ENCODE data around the gene FOXI1.
"Not testable (repeated sequence)": the region's sequence is repeated elsewhere in the genome, so short reads cannot be mapped to it uniquely, and the experiment has no call there.

The FOXI1 gene

GRCh38 chr5:170092455-170093101, 13.1 kb upstream of the FOXI1 start:
- DNase-seq (ENCODE audit: low spot score) (no peak), FAIRE-seq (no peak)

GRCh38 chr5:170094329-170094728, 11.4 kb upstream of the FOXI1 start:
- not testable (repeated sequence) for FAIRE-seq; DNase-seq (ENCODE audit: low spot score)

GRCh38 chr5:170095646-170096045, 10.1 kb upstream of the FOXI1 start:
- no peak for FAIRE-seq
- no peak for DNase-seq (ENCODE audit: low spot score)

DNA sequence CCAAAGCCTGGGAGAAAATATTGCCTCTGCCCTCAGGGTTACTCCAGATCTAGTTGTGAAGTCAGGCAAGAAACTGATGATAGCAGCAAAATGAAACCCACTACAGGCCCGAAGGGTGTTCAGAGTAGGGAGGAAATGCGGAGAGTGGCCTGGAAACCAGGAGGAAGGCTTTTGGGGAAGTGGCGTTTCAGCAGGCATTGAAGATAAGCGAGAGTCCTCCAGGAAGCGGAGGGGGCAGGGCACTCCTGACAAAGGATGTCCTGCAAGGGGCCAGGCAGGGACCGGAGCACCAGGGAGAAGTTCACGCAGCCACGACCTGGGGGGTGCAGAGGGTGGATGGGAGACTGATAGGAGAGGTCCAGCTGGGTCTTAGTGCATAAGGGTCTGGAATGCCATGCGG, 7.8 kb upstream of the FOXI1 start:
- DNase-seq (ENCODE audit: low spot score): no peak
- no peak for FAIRE-seq

- peak; percentile 5 for FAIRE-seq
- peak; percentile 69 for DNase-seq (ENCODE audit: low spot score)
Measured at GRCh38 chr5:170100066-170100943, 5.4 kb upstream of the FOXI1 start.

GRCh38 chr5:170103447-170103846, 2.2 kb upstream of the FOXI1 start:
- DNase-seq (ENCODE audit: low spot score) (no peak), FAIRE-seq (no peak)

GRCh38 chr5:170104299-170104698, 1.4 kb upstream of the FOXI1 start:
- FAIRE-seq (no peak), DNase-seq (ENCODE audit: low spot score) (no peak)

GRCh38 chr5:170104710-170105109, 987 bp upstream of the FOXI1 start:
- DNase-seq (ENCODE audit: low spot score): no peak
- no peak for FAIRE-seq

DNA sequence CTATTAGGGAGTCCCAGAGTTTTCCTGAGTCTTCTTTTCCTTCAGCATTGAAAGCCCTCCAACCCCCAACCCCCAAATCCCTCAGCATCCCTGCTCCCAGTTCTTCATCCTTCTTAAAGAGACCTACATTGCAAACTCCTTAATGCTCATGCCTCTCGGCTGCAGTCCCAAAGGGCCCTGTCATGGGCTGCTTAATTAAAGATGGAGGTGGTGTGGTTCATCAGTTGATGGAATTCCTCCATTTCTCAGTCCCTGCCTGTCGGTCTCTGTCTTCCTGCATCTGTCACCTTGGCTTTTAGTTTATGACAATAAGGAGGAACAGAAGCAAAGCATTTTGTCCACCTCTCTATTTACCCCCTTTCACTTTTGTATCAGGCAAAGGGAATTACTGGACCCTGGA, 2.0 kb downstream of the FOXI1 start:
- DNase-seq (ENCODE audit: low spot score): no peak
- FAIRE-seq: no peak

DNA sequence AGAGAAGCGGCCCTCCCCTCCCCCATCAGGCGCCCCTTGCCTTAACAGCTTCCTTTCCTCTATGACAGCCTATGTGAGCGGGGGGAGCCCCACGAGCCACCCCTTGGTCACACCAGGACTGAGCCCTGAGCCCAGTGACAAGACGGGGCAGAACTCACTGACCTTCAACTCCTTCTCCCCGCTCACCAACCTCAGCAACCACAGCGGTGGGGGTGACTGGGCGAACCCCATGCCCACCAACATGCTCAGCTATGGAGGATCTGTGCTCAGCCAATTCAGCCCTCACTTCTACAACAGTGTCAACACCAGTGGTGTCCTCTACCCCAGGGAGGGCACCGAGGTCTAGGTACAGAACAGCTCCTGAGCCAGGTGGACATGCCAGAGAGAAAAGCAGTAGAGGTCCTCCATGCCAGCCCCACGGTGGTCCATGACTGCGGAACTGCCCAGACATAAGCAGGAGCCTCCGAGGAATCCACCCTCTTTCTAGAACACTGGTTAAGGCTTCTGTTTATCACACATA, 2.6 kb downstream of the FOXI1 start:
- DNase-seq (ENCODE audit: low spot score): no peak
- no peak for FAIRE-seq

DNA sequence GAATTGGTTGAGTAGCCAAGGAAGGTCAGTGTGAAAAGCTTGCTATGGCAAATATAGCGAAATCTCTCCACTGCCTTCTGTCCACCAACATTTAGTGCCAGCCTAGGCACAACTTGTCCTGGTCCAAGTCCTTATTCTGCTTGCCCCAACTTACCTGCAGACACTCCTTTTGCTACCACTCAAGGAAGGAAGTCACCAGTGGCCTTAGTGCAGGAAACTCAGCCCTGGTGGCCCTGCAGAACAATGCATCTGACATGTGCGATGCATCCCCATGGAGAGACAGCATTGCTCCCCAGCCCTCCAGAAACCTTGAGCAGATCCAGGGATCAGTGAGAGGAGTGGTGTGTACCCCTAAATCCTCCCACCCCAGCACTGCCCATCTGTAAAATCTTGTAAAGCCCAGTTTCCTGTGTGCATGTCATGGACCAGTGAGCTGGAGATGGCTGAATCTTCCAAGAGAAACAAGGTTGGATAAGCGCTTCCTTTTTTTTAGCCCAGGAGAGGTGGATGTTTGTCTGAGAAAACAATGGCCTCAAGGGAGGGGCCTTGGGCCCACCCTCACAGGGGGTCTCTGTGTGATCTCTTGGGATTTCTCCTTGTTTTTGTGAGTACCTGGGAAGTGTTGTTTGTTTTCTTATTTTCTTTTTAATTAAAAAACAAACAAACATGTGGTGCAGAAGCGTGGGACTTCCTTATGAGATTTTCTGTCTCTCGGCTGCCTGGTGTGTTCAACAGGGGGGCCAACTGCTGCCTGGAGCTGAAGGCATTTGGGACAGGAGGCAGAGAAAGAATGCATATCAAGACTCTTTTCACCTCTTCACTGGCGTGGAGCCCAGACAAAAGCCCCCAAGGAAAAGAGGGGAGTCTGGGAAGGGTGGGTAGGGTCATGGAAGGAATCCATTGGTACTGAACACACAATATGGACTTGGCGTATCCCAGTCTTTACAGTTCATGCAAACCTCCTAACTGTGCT, 3.6 kb downstream of the FOXI1 start:
- FAIRE-seq: no peak
- DNase-seq (ENCODE audit: low spot score): no peak

DNA sequence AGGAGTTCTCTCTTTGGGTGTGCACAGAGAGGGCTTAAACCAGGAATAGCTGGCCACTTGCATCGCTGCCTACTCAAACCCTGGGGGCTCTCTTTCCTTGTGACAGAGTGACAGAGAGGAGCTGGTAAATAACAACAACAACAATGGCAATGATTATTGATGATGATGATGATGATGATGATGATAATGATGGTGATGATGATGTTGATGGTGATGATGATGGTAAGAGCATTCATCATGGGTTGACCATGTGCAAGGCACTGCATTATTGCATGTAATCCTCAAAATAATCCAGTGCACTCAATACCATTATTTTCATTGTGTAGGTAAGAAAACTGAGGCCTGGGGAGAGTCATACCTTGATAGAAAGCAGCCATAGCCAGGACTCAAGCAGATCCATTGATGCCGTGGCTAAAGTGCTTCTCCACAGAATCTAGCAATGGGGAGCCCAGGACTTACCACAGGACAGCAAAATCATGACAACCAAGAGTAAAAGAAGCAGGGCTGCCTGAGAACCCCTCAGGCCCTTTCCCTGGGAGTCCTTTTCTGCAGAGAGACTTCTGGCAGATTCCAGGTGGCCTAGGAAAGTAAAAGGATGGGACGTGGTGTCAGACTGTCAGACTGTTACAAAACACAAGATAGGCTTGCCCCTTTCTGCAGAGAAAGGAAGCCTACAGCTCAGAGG, 4.8 kb downstream of the FOXI1 start:
- DNase-seq (ENCODE audit: low spot score) (no peak), FAIRE-seq (no peak)

GRCh38 chr5:170111088-170111785, 5.5 kb downstream of the FOXI1 start:
- DNase-seq (ENCODE audit: low spot score) (no peak), FAIRE-seq (no peak)

- FAIRE-seq: no peak
- DNase-seq (ENCODE audit: low spot score): no peak
Measured at GRCh38 chr5:170112876-170113521, 7.3 kb downstream of the FOXI1 start.

DNA sequence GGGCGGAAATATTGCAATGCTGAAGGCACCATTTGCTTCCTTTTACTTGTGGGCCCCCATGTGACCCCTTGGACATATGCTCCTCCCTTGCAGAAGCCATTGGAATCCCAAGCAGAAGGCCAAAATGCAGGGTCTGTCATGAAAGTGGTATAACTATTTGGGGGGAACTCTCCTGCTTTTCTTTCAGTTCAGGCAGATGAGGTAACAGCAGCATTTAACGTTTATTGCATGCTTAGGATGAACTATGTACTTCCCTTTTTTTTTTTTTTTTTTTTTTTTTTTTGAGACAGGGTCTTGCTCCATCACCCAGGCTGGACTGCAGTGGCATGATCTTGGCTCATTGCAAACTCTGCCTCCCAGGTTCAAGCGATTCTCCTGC, 7.8 kb downstream of the FOXI1 start:
- FAIRE-seq (no peak), DNase-seq (ENCODE audit: low spot score) (no peak)

GRCh38 chr5:170114271-170114670, 8.6 kb downstream of the FOXI1 start:
- no peak for FAIRE-seq
- no peak for DNase-seq (ENCODE audit: low spot score)

DNA sequence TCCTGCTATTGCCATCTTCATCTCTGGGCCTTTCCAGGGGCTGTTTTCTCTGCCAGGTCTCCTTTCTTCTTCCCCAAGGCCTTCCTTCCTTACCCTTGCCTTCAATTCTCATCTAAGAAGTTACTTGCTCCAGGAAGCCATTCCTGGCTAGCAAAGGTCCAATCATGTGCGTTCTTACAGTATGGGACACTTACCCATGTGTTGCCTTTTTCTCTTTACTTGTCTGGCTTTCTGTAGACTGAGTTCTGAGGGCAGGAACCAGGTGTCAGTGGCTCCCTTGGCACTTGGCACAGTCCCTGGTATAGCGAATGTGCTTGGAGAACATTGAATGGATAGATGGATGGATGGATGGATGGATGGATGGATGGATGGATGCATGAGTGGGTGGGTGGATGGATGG, 10.2 kb downstream of the FOXI1 start:
- DNase-seq (ENCODE audit: low spot score): no peak
- no peak for FAIRE-seq

- no peak for DNase-seq (ENCODE audit: low spot score)
- no peak for FAIRE-seq
Measured at GRCh38 chr5:170117736-170118135, 12.0 kb downstream of the FOXI1 start.

GRCh38 chr5:170120576-170120975, 14.9 kb downstream of the FOXI1 start:
- DNase-seq (ENCODE audit: low spot score) (no peak), FAIRE-seq (no peak)

- no peak for DNase-seq (ENCODE audit: low spot score)
- FAIRE-seq: no peak
Measured at GRCh38 chr5:170121321-170121720, 15.6 kb downstream of the FOXI1 start.
